IMR-90 (cell line): Measurements from ENCODE around the gene DUSP9. TPM values are rescaled to one million over a fixed set of nuclear protein-coding genes. Genes with fewer than 3 reads are reported as not detected.

Experiments
- ATAC-seq: fragments of 200-7000 bp; cut with Tn5 transposase; 2 replicates; pipeline ENCODE4 v1.9.1; 2020; ENCODE audit warnings: low read depth, mild to moderate bottlenecking, moderate library complexity
- BruUV-seq: library from RNA; stranded (reverse); fragments of 400-500 nt; replicated peaks from 2 replicates; lab custom pipeline; 2021; lab: Mats Ljungman, UMichigan
- CTCF ChIA-PET: fragments of 300-600 bp; formaldehyde crosslinking; extraction: SDS; loops from one replicate; lab custom pipeline; 2021; ENCODE audit warnings: antibody characterized with exemption; lab: Yijun Ruan, JAX
- POLR2A ChIA-PET: fragments of 300-600 bp; sonication (Branson Sonifier 250); formaldehyde crosslinking; loops from one replicate; lab custom pipeline; 2022; ENCODE audit warnings: antibody characterized with exemption; ENCODE audit not compliant: unreplicated experiment; lab: Charles Lee
- DNase-seq: peaks from one replicate; pipeline ENCODE4 v3.0.0; 2013
- H2AFZ ChIP-seq: replicated peaks from 2 replicates; pipeline ENCODE3; 2013; ENCODE audit warnings: low read length, mild to moderate bottlenecking; ENCODE audit not compliant: poor library complexity
- H2AK5ac ChIP-seq: 2 replicates; pipeline ENCODE4 v1.6.1; 2013; ENCODE audit warnings: low read depth, low read length, inconsistent platforms
- H2AK9ac ChIP-seq: replicated peaks from 2 replicates; pipeline ENCODE3; 2013; ENCODE audit warnings: mild to moderate bottlenecking, low read depth, low read length, moderate library complexity; ENCODE audit not compliant: poor library complexity
- H2BK120ac ChIP-seq: 2 replicates; pipeline ENCODE4 v1.6.1; 2013; ENCODE audit warnings: low read depth, low read length, inconsistent platforms
- H2BK15ac ChIP-seq: 3 replicates; pipeline ENCODE4 v1.6.1; 2013; ENCODE audit warnings: low read depth, low read length, inconsistent platforms
- H2BK20ac ChIP-seq: 2 replicates; pipeline ENCODE4 v1.6.1; 2013; ENCODE audit warnings: low read depth, mild to moderate bottlenecking, inconsistent platforms, low read length, moderate library complexity
- H2BK5ac ChIP-seq: 2 replicates; pipeline ENCODE4 v1.6.1; 2013; ENCODE audit warnings: mild to moderate bottlenecking, low read depth, low read length, inconsistent platforms; ENCODE audit not compliant: poor library complexity, severe bottlenecking
- H3K14ac ChIP-seq: replicated peaks from 2 replicates; pipeline ENCODE4 v1.6.1; 2013; ENCODE audit warnings: low read depth, low read length, inconsistent platforms
- H3K18ac ChIP-seq: 2 replicates; pipeline ENCODE4 v1.6.1; 2013; ENCODE audit warnings: low read depth, low read length, control low read depth
- H3K23ac ChIP-seq: 2 replicates; pipeline ENCODE4 v1.6.1; 2013; ENCODE audit warnings: low read depth, low read length, inconsistent platforms
- H3K27ac ChIP-seq: 2 replicates; pipeline ENCODE4 v1.5.1; 2013; ENCODE audit warnings: mild to moderate bottlenecking, control low read depth, low read length; ENCODE audit not compliant: insufficient read depth
- H3K27me3 ChIP-seq: 2 replicates; pipeline ENCODE4 v1.6.1; 2013; ENCODE audit warnings: low read length; ENCODE audit not compliant: control insufficient read depth, insufficient read depth
- H3K36me3 ChIP-seq: 2 replicates; pipeline ENCODE4 v1.6.1; 2013; ENCODE audit warnings: low read length, mixed read lengths; ENCODE audit not compliant: control insufficient read depth, insufficient read depth
- H3K4ac ChIP-seq: 2 replicates; pipeline ENCODE4 v1.6.1; 2013; ENCODE audit warnings: low read depth, low read length, inconsistent platforms
- H3K4me1 ChIP-seq: 2 replicates; pipeline ENCODE4 v1.6.1; 2013; ENCODE audit warnings: low read length, mixed read lengths; ENCODE audit not compliant: control insufficient read depth, insufficient read depth
- H3K4me2 ChIP-seq: 2 replicates; pipeline ENCODE4 v1.6.1; 2013; ENCODE audit warnings: low read depth, mild to moderate bottlenecking, control low read depth, low read length, moderate library complexity
- H3K4me3 ChIP-seq: 2 replicates; pipeline ENCODE4 v1.5.1; 2013; ENCODE audit warnings: low read depth, mild to moderate bottlenecking, control low read depth, low read length, moderate library complexity; ENCODE audit not compliant: insufficient read depth
- H3K56ac ChIP-seq: 2 replicates; pipeline ENCODE4 v1.6.1; 2013; ENCODE audit warnings: low read length, inconsistent platforms; ENCODE audit not compliant: insufficient read depth; ENCODE audit errors: extremely low read depth
- H3K79me1 ChIP-seq, 2 experiments: 2 replicates each; pipeline ENCODE4 v1.6.1; 2013; ENCODE audit warnings: low read length in 2 of 2, inconsistent platforms in 1 of 2, low read depth in 1 of 2
- H3K9ac ChIP-seq: 2 replicates; pipeline ENCODE4 v1.6.1; 2013; ENCODE audit warnings: low read depth, low read length, control low read depth
- H3K9me1 ChIP-seq: 2 replicates; pipeline ENCODE4 v1.6.1; 2013; ENCODE audit warnings: low read length, inconsistent platforms; ENCODE audit not compliant: insufficient read depth
- H3K9me3 ChIP-seq: 2 replicates; pipeline ENCODE4 v1.6.1; 2013; ENCODE audit warnings: low read length; ENCODE audit not compliant: control insufficient read depth, insufficient read depth
- H4K20me1 ChIP-seq: 2 replicates; pipeline ENCODE4 v1.6.1; 2013; ENCODE audit warnings: low read length, inconsistent platforms; ENCODE audit not compliant: insufficient read depth
- H4K5ac ChIP-seq: 2 replicates; pipeline ENCODE4 v1.6.1; 2013; ENCODE audit warnings: mild to moderate bottlenecking, low read depth, low read length, control low read depth
- H4K8ac ChIP-seq, 2 experiments: 2 replicates each; pipeline ENCODE4 v1.6.1; 2013; ENCODE audit warnings: low read depth in 2 of 2, low read length in 2 of 2, control low read depth in 1 of 2, inconsistent platforms in 1 of 2
- H4K91ac ChIP-seq: 2 replicates; pipeline ENCODE4 v1.6.1; 2013; ENCODE audit warnings: low read depth, low read length, inconsistent platforms; ENCODE audit not compliant: insufficient read depth
- CEBPB ChIP-seq: IDR thresholded peaks from 2 replicates; pipeline ENCODE4 v1.6.1; 2012; ENCODE audit warnings: low read depth, low read length, improper control_type of control experiment
- CHD1 ChIP-seq: IDR thresholded peaks from 2 replicates; pipeline ENCODE4 v1.6.1; 2012; ENCODE audit warnings: low read depth, low read length, improper control_type of control experiment
- ELK1 ChIP-seq: fragments of 150-350 bp; IDR thresholded peaks from 2 replicates; pipeline ENCODE4 v1.6.1; 2016; ENCODE audit warnings: low read depth, mild to moderate bottlenecking, low read length, moderate library complexity, borderline replicate concordance
- FOS ChIP-seq: fragments of 150-350 bp; IDR thresholded peaks from 2 replicates; pipeline ENCODE4 v1.6.1; 2016; ENCODE audit warnings: low read depth, low read length
- MAFK ChIP-seq: IDR thresholded peaks from 2 replicates; pipeline ENCODE4 v1.6.1; 2012; ENCODE audit warnings: low read depth, low read length, improper control_type of control experiment
- MAZ ChIP-seq: IDR thresholded peaks from 2 replicates; pipeline ENCODE4 v1.6.1; 2012; ENCODE audit warnings: low read depth, mild to moderate bottlenecking, low read length, improper control_type of control experiment, moderate library complexity, borderline replicate concordance
- MXI1 ChIP-seq: IDR thresholded peaks from 2 replicates; pipeline ENCODE4 v1.6.1; 2012; ENCODE audit warnings: low read depth, mild to moderate bottlenecking, low read length, moderate library complexity, borderline replicate concordance
- NFE2L2 ChIP-seq: fragments of 150-350 bp; IDR thresholded peaks from 2 replicates; pipeline ENCODE4 v1.6.1; 2016; ENCODE audit warnings: low read depth, mild to moderate bottlenecking, low read length
- POLR2A ChIP-seq: IDR thresholded peaks from 2 replicates; pipeline ENCODE4 v1.6.1; 2012; ENCODE audit warnings: mild to moderate bottlenecking, low read depth, low read length
- RAD21 ChIP-seq: IDR thresholded peaks from 2 replicates; pipeline ENCODE4 v1.6.1; 2012; ENCODE audit warnings: low read length, improper control_type of control experiment
- RCOR1 ChIP-seq: IDR thresholded peaks from 2 replicates; pipeline ENCODE4 v1.6.1; 2012; ENCODE audit warnings: mild to moderate bottlenecking, low read length, improper control_type of control experiment; ENCODE audit not compliant: insufficient replicate concordance
- RFX5 ChIP-seq: IDR thresholded peaks from 2 replicates; pipeline ENCODE4 v1.8.0; 2012; ENCODE audit warnings: low read depth, mild to moderate bottlenecking, low read length, moderate library complexity
- SMC3 ChIP-seq: fragments of 150-350 bp; IDR thresholded peaks from 2 replicates; pipeline ENCODE4 v1.6.1; 2016; ENCODE audit warnings: low read depth, mild to moderate bottlenecking, antibody characterized with exemption, low read length, moderate library complexity
- WGBS, 2 experiments: methylation state at CpG; one replicate each; pipeline versions ENCODE4 v1.1.5 to v1.1.7; 2013; ENCODE audit warnings: missing lambda C conversion rate in 2 of 2; ENCODE audit not compliant: insufficient read length in 1 of 2; ENCODE audit errors: extremely low coverage in 2 of 2; 5-methylcytosine and 5-hydroxymethylcytosine counted together
- dilution Hi-C: fragments of 300-500 bp; cut with HindIII; formaldehyde crosslinking; loops from one replicate; pipeline ENCODE4 v1.14.3; 2018; ENCODE audit warnings: low sequenced_read_pairs; ENCODE audit not compliant: unreplicated experiment
- in situ Hi-C: fragments of 300-500 bp; cut with MboI; formaldehyde crosslinking; loops from 3 replicates; pipeline ENCODE4 v1.14.3; 2019; ENCODE audit warnings: low sequenced_read_pairs, inconsistent platforms, mixed read lengths
- intact Hi-C: fragments of 100-400 bp; cut with micrococcal nuclease; formaldehyde crosslinking; loops from 2 replicates; pipeline ENCODE4 v1.10.0; 2022
- polyA plus RNA-seq, 3 experiments: library from polyadenylated mRNA; depleted of rRNA; stranded (reverse); fragments of >200 nt; gene quantifications; 2 replicates each; pipeline ENCODE4 v1.2.3, GENCODE V29; 2012; ENCODE audit warnings: low replicate concordance in 1 of 3
- total RNA-seq: library from RNA; depleted of rRNA; stranded (reverse); fragments of >200 nt; gene quantifications from 2 replicates; pipeline ENCODE4 v1.2.3, GENCODE V29; 2012
- TF ChIP-seq, protein P1 (sequence below): fragments of 150-350 bp; IDR thresholded peaks from 2 replicates; pipeline ENCODE4 v1.6.1; 2017; ENCODE audit warnings: mild to moderate bottlenecking, antibody characterized with exemption, low read length, low read depth
- TF ChIP-seq, protein P2 (sequence below): conservative IDR thresholded peaks from 2 replicates; pipeline ENCODE4 v1.5.1; 2012; ENCODE audit warnings: mild to moderate bottlenecking, low read depth, low read length, improper control_type of control experiment

The DUSP9 gene
- total and polyA plus RNA-seq, 2 of the 4 experiments (the other 2 are of a cell fraction): under 0.01 to 0.09 TPM

- no peak overlapping the region for H3K18ac ChIP-seq
- no peaks in the 10 kb centered on the region for H3K79me1 ChIP-seq
- no peak overlapping the region for H4K91ac ChIP-seq
- in situ Hi-C loops: no loop called here
- DNase-seq (no peak), ATAC-seq (no peak)
- H3K4me3 ChIP-seq: no peak overlapping the region
- H3K4me1 ChIP-seq: no peaks in the 10 kb centered on the region
- POLR2A ChIA-PET: no interaction called here
- peaks cover 4% of the 10 kb centered on the region; the same call in 1 of the 2 replicates for H3K9me3 ChIP-seq
- no peaks in the 10 kb centered on the region for H3K36me3 ChIP-seq
- H3K14ac ChIP-seq: no peak overlapping the region
- H4K8ac ChIP-seq: no peak overlapping the region
- CTCF ChIA-PET: no interaction called here
- no peak overlapping the region for H3K27ac ChIP-seq
- dilution Hi-C loops: no loop called here
- no peak overlapping the region for H3K23ac ChIP-seq
- H3K56ac ChIP-seq: no peak overlapping the region
- H2BK15ac ChIP-seq: no peak overlapping the region
- WGBS, 2 experiments: 37% methylated on average over 7 of the region's 26 CpGs; no CpG with 5 or more reads in 1 of the 2 experiments
- no peak overlapping the region for H3K4me2 ChIP-seq
- H3K4ac ChIP-seq: no peak overlapping the region
- no peak overlapping the region for H2BK20ac ChIP-seq
- no peaks in the 10 kb centered on the region for H3K9me1 ChIP-seq
- H2BK5ac ChIP-seq: no peak overlapping the region
- no peak overlapping the region for H2BK120ac ChIP-seq
- no peak overlapping the region for H2AK5ac ChIP-seq
- peaks cover 45% of the 10 kb centered on the region for H3K27me3 ChIP-seq
- no peaks in the 10 kb centered on the region for H4K20me1 ChIP-seq
- H2AFZ ChIP-seq: no peak overlapping the region
- no peak overlapping the region for H2AK9ac ChIP-seq
- H3K9ac ChIP-seq: no peak overlapping the region
- BruUV-seq: no TSS peak
- intact Hi-C loops: no loop called here
- H4K5ac ChIP-seq: no peak overlapping the region
- TF ChIP-seq RAD21 (no peak), ELK1 (no peak), FOS (no peak), CHD1 (no peak), RCOR1 (no peak), MXI1 (no peak), MAFK (no peak), RFX5 (no peak), SMC3 (no peak), POLR2A (no peak), MAZ (no peak), NFE2L2 (no peak), CEBPB (no peak)
- TF ChIP-seq, protein P1, sequence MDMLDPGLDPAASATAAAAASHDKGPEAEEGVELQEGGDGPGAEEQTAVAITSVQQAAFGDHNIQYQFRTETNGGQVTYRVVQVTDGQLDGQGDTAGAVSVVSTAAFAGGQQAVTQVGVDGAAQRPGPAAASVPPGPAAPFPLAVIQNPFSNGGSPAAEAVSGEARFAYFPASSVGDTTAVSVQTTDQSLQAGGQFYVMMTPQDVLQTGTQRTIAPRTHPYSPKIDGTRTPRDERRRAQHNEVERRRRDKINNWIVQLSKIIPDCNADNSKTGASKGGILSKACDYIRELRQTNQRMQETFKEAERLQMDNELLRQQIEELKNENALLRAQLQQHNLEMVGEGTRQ: no peak
- TF ChIP-seq, protein P2, sequence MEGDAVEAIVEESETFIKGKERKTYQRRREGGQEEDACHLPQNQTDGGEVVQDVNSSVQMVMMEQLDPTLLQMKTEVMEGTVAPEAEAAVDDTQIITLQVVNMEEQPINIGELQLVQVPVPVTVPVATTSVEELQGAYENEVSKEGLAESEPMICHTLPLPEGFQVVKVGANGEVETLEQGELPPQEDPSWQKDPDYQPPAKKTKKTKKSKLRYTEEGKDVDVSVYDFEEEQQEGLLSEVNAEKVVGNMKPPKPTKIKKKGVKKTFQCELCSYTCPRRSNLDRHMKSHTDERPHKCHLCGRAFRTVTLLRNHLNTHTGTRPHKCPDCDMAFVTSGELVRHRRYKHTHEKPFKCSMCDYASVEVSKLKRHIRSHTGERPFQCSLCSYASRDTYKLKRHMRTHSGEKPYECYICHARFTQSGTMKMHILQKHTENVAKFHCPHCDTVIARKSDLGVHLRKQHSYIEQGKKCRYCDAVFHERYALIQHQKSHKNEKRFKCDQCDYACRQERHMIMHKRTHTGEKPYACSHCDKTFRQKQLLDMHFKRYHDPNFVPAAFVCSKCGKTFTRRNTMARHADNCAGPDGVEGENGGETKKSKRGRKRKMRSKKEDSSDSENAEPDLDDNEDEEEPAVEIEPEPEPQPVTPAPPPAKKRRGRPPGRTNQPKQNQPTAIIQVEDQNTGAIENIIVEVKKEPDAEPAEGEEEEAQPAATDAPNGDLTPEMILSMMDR: no peak
These were observed 6.0 kb upstream of the DUSP9 start for GRCh38 chrX:153640736-153641575.
